ENCODE results near the gene MALRD1. TPM values are rescaled to one million over a fixed set of nuclear protein-coding genes. Genes with fewer than 3 reads are reported as not detected.
"Not testable (repeated sequence)": the region's sequence is repeated elsewhere in the genome, so short reads cannot be mapped to it uniquely, and the experiment has no call there.

The MALRD1 gene
- total RNA-seq, 1 donor from 2014 or later, result 1.1 TPM

DNA sequence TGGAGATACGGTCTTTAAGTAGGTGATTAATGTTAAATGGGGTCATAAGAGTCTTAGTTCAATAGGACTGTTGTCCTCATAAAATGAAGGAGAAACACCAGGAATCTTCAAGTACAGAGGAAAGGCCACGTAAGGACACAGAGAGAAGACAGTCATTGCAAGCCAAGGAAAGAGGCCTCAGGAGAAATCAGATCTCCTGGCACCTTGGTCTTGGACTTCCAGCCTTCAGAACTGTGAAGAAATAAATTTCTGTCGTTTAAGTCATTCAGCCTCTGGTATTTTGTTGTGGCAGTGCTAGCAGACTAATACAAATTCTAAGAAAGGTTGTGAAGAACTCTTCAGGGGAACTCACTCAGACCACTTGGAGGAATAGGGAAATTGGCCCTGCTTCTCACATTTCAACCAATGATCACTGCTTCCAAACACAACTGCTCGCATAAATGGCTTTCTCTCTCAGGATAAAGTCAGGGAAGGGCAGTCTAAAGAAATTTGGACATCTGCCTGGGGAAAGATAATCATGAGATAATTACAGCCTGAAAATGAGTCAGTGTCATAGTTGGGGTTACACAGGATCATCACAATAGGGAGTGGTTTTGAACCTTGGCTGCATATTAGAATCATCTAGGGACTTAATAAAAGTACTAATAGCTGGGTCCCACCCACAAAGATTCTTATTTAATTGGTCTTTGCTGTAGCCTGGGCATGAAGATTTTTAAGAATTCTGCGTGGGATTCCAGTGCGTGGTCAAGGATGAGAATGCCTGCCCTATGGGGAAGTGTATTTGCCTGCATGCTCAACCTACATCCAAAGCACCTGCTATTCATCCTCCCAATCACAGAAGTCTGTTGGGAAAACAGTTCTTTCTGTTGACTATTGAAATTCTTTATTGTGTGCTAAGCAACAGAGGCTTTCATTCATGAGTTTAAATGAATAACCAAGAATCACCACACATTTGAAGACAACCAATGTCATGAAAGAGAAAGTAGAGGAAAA is 457.0 kb downstream of the MALRD1 start:
- no peak for DNase-seq
- intact Hi-C loops (cut with DNase I), result no loop called here
- ATAC-seq (ENCODE audit: poor library complexity), result no peak

DNA sequence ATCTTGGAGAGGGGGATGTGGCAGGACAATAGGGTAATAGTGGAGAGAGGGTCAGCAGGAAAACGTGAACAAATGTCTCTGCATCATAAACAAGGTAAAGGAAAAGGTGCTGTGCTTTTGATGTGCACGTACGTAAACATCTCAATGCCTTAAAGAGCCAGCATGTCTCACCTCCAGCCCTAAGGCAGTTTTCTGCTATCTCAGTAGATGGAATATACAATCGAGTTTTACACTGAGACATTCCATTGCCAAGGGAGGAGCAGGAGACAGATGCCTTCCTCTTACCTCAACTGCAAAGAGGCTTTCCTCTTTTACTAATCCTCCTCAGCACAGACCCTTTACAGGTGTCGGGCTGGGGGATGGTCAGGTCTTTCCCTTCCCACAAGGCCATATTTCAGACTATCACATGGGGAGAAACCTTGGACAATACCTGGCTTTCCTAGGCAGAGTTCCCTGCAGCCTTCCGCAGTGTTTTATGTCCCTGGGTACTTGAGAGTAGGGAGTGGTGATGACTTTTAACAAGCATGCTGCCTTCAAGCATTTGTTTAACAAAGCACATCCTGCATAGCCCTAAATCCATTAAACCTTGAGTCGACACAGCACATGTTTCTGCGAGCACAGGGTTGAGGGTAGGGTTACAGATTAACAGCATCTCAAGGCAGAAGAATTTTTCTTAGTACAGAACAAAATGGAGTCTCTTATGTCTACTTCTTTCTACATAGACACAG is 461.6 kb downstream of the MALRD1 start:
- DNase-seq; intact Hi-C loops (cut with DNase I); ATAC-seq (ENCODE audit: poor library complexity): not testable (repeated sequence)

DNA sequence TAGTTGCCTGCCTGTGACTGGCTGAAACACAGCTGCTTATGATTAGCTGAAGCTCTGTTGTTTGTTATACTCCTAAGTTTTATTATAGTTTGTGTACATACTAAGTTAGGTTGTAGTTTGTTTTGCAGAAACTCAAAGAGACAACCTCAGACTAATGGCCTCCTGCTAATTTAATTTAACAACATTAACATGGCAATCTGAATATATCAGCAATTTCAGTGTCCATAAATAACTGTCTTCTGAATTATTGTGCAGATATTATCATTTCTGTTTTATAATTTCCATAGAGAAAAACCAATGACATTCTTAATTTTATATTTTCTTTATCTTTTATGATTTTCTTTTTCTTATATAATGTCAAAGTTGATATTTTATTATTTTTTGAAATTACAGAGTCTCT is 469.5 kb downstream of the MALRD1 start:
- intact Hi-C loops (cut with DNase I), result no loop called here
- DNase-seq (no peak), ATAC-seq (ENCODE audit: poor library complexity) (no peak)

DNA sequence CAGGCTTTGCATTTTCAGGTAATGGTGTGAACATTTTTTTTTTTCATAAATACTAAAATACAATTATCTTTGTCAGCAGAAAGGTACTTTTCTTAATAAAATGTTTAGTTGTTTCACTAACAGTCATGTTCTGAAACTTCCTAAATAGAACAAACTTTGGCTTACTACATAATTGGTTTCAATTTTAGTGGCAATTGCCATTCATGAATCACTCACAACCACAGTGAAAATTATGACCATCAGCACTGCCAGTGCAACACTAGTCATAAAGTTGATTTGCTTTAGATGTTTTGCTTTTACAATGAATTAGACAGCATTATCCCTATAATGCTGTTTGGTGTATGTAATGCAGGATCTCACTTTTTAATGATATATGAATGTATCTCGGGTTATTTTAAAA is 470.0 kb downstream of the MALRD1 start:
- intact Hi-C loops (cut with DNase I), result no loop called here
- DNase-seq (no peak), ATAC-seq (ENCODE audit: poor library complexity) (no peak)

DNA sequence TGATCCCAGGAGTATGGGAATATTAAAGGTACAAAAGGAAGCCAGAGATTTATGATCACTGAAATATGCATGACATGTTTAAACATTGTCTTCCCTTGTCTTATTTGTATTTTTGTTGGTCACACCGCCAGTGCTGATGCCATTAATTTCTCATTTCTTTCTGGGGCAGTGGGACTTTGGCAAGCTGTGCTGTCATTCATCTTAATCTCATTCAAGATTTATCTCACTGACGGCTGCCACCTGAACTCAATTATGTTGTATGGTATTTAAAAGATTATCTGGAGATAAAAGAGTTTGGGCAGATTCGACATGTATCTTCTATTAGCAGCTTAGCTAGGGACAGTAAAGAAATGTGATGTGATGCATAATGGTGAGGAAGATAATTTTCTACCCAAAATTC is 482.7 kb downstream of the MALRD1 start:
- no peak for ATAC-seq (ENCODE audit: poor library complexity)
- intact Hi-C loops (cut with DNase I), result no loop called here
- DNase-seq, result no peak

DNA sequence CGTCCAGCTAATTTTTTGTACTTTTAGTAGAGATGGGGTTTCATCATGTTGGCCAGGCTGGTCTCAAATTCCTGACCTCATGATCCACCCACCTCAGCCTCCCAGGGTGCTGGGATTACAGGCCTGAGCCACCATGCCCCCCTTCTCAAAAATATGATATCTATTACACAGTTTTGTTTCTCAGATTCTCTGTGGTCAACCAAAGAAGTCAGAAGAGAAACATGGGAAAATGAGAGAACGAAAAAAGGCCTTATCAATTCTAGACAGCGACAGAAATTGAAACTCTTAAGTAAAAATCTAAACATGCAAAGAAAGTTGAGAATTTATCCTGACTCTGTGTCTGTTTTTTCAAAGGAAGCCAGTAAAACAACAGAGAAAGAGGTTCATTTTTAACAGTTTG is 483.8 kb downstream of the MALRD1 start:
- DNase-seq (no peak), ATAC-seq (ENCODE audit: poor library complexity) (no peak)
- intact Hi-C loops (cut with DNase I), result no loop called here

DNA sequence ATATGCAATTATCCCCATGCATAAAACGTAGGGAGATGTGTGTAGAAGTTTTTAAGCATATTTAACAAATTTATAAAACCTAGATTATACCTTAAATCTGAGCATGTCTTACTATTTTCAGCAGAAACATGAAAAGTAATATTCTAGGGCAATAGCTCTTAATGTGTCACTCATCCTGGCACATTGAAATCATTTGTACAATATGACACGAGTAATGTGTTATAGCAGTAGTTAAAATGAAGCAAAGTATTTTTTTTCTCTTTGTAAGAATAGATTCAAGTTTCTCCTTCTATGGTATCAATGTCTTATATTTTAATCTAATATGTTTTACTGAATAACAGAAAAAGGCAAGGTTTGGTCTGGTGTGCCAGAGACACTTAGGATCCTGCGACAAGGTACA is 492.7 kb downstream of the MALRD1 start:
- ATAC-seq (ENCODE audit: poor library complexity) (no peak), DNase-seq (no peak)
- intact Hi-C loops (cut with DNase I), result no loop called here

DNA sequence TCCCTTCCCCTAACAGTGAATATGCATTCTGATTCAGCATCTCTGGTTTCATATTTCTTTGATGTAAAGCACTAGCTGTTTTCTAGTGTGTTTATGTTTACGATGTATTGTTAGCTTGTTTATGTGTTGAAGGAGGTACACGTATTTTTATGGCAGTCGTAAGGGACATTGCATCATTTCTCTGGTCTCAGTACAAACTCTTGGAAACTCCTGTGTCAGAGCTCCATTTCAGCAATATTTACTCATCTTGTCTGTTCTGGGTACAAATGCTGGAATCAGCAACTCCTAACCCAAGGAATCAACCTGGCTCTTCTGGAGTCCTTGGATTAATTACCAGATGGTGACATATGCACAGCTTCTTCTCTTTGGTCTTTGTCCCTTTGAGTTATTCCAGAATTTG is 497.6 kb downstream of the MALRD1 start:
- ATAC-seq (ENCODE audit: poor library complexity) (no peak), DNase-seq (no peak)

DNA sequence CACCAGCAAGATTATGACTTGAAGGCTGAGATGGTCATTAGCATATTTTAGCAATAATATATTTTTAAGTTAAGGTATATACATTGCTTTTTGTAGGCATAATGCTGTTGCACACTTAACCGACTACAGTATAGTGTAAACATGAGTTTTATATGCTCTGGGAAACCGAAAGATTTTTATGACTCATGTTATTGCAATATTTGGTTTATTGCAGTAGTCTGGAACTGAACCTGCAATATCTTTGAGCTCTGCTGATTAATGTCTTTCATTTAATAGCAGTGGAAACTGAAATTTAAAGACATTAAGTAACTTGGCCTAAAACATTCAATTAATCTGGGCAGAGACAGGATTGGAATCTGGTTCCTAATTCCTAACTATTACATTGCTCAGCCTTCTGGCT is 500.9 kb downstream of the MALRD1 start:
- intact Hi-C loops (cut with DNase I), result no loop called here
- ATAC-seq (ENCODE audit: poor library complexity), result no peak

More for the DNA sequence above, 497.6 kb downstream of the MALRD1 start:
- intact Hi-C loops (cut with DNase I), result no loop called here

DNA sequence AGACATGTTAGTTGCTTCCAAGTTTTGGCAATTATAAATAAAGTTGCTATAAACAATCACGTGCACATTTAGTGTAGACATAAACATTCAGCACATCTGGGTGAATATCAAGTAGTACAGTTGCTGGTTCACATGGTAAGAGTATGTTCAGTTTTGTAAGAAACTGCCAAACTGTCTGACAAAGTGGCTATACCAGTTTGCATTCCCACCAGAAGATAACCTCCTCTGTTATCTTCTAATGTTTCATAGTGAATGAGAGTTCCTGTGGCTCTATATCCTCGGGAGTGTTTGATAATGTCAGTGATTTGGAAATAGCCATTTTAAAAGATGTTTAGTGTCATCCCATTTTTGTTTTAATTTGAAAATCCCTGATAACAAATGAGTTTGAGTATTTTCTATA is 508.1 kb downstream of the MALRD1 start:
- intact Hi-C loops (cut with DNase I), result no loop called here
- no peak for ATAC-seq (ENCODE audit: poor library complexity)
- no peak for DNase-seq

More for the DNA sequence above, 500.9 kb downstream of the MALRD1 start:
- DNase-seq, result no peak

DNA sequence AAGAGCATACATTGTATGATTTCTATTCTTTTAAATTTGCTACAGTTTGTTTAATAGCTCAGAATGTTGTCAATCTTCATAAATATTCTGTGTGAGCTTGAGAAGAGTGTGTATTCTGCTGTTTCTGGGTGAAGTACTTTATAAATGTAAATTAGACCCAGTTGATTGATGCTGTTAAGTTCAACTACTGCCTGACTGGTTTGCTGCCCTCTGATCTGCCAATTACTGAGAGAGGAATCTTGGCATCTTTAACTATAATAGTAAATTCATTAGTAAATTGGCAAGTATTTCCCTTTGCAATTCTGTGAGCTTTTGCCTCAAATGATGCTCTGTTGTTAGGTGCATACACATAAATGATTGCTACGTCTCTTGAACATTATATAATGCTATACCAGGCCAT is 512.6 kb downstream of the MALRD1 start:
- DNase-seq, result no peak
- intact Hi-C loops (cut with DNase I), result no loop called here
- no peak for ATAC-seq (ENCODE audit: poor library complexity)

DNA sequence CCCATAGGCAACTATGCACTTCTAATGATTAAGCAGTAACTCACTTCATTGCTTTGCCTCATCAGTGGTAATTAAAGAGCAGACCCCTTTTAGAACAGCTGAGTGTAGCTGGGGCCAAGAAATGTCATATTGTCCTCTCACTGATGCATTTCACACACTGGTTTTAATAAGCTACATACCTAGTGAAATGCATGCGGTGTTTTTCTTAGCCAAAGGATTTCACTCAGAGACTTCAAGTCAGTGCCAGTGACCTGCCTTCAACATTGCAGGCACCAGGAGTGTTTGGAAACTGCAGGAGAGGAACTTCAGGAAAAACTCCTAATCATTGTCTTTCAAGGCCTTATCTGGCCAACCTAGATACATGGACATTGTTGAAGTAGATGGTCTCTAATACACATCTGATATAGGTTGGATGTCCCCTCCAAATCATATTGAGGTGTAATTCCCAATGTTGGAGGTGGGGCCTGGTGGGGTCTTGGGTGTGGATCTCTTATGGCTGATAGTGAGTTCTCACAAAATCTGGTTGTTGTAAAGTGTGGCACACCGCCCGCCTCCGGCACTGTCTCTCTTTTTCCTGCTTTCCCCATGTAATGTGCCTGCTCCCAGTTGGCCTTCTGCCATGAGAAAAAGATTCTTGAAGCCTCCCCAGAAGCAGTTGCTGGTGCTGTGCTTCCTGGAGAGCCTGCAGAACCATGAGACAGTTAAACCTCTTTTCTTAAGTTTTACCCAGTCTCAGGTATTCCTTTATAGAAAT is 515.0 kb downstream of the MALRD1 start:
- intact Hi-C loops (cut with DNase I), result no loop called here
- DNase-seq (no peak), ATAC-seq (ENCODE audit: poor library complexity) (no peak)

DNA sequence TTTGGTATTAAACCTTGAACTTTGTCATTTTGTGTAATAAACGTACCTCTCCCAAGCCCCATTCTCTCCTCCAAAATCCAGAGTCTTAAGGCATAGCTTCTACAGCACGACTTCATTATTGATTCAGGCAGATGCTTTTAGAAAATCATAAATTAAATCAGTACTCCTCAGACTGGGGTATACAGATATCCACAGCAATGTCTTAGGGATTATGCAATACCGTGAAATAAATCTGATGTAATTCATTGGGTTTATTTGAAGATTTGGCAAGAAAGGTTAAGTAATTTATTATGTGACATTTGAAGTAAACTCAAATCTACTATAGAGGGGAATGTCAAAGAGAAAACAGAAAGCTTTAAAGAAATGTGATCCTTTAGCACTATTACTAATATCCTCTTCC is 521.5 kb downstream of the MALRD1 start:
- ATAC-seq (ENCODE audit: poor library complexity), result no peak
- intact Hi-C loops (cut with DNase I), result no loop called here
- no peak for DNase-seq

DNA sequence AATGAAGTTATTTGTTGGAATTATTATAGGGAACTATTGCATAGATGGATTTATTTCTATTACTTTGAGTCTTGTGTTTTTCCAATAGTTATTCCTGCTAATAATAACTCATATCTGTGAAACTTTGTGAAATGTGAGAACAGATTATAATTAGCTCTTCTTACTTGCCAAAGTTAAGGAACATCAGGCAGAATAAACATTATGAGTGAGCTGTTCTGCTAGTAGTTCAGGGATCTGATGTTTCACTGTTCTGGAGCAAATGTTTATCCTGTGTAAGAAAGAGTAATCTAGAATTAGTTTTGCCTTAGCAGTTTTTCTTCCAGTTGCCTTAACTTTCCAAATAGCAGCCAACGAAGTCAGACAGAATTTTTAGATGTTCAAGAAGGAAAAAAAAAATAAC is 522.4 kb downstream of the MALRD1 start:
- no peak for ATAC-seq (ENCODE audit: poor library complexity)

DNA sequence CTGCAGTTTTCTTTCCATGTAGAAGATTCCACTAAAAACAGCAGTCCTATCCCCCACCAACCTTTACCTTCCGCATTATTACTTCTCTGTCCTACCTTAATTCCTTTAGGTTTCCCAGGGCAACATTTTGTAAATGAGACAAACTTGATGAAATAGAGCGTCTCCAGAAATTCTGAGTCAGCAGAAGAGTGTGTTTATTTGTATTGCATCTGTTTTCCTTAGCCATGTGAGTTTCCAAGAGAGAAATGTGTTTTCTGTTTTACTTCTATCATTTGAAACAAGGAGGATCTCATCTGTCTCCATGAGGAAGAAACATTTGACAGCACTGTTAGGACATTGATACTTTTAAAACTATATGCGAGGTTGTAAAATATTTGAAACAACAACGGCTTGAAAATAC is 523.5 kb downstream of the MALRD1 start:
- intact Hi-C loops (cut with DNase I), result no loop called here
- ATAC-seq (ENCODE audit: poor library complexity) (no peak), DNase-seq (no peak)

More for the DNA sequence above, 522.4 kb downstream of the MALRD1 start:
- no peak for DNase-seq
- intact Hi-C loops (cut with DNase I), result no loop called here

DNA sequence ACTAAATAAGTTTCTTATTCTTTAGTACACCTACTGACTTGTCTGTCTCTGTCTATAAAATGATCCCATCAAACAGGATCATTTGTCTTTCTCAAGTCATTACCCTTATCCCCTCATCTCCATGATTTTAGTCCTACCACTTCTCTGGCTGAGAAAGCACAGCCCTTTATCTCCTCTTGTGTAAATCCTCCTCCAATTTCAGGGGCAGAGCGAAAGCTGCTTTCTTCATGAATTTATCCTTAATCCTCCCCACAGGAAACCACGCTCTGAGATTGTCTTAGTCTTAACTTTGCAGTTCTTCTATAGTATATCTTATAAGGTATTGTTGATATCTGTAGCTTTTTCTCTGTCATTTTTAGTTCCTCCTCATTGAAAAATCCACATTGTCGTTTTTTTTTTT is 528.0 kb downstream of the MALRD1 start:
- intact Hi-C loops (cut with DNase I), result no loop called here
- DNase-seq (no peak), ATAC-seq (ENCODE audit: poor library complexity) (no peak)

DNA sequence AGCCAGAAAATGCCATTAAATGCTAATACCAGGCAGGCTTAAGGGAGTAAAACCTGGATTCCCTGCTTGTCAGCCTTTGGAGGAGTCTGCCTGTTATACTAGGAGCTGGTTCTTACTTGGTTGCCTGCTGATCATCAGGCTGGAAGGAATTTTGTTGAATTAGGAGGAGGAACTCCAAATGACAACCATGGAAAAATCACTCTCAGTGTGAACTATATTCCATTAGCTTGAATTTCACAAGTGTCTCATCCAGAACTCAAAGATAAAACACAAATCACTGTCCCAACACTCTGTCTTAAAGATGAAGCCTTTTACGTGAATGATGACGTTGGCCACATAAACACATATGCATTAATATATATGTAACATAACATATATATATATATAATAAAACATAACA is 528.8 kb downstream of the MALRD1 start:
- ATAC-seq (ENCODE audit: poor library complexity), result no peak
- DNase-seq, result no peak
- intact Hi-C loops (cut with DNase I), result no loop called here

DNA sequence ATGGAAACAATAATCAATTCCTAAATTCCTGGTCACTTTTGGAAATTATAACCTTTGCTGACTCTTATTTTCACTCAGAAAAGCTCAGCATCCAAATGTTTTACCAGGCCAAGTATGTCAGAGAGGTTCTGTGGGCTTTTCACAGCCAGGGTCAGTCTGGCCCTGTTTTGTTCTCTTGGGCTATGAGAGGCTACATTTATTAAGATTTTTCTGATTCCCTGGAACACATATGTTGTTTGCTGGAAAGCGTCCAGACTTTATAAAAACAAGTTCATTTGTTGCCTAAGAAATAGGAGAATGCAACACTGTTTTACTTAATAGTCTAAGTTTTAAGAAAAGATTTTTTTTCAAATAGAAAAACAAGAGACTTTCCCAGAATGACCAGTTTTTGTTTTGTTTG is 529.2 kb downstream of the MALRD1 start:
- DNase-seq (no peak), ATAC-seq (ENCODE audit: poor library complexity) (no peak)
- intact Hi-C loops (cut with DNase I), result no loop called here

DNA sequence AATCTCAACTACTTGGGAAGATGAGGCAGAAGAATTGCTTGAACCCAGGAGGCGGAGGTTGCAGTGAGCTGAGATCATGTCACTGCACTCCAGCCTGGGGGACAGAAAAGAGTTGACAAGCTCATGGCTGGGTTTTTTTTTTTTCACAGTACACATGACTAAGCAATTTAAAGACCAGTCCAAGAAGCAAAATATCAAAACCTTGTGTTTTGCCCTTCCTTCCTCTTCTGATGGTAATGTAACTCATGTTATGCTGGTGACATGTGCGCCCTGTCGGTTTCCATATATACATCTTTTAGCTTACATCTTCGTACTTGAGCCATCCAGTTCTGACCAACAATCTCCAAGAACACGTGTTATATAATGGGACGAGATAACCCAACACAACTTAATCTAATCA is 530.0 kb downstream of the MALRD1 start:
- no peak for DNase-seq
- intact Hi-C loops (cut with DNase I), result no loop called here
- no peak for ATAC-seq (ENCODE audit: poor library complexity)
